DOHH2 (cell line): Measurements from ENCODE around the gene CTNNA2.

Experiments
- H3F3A ChIP-seq: fragments of 200-600 bp; sonication (generic), shearing (Covaris generic); 2 replicates; pipeline ENCODE4 v1.6.0; 2016; ENCODE audit warnings: antibody characterized with exemption, mild to moderate bottlenecking; ENCODE audit not compliant: control insufficient read depth, insufficient read depth
- H3K27ac ChIP-seq: fragments of 200-600 bp; sonication (generic); 2 replicates; pipeline ENCODE4 v1.5.1; 2014; ENCODE audit warnings: low read depth, mild to moderate bottlenecking, low read length, moderate library complexity
- H3K27me3 ChIP-seq: fragments of 200-600 bp; sonication (generic); 2 replicates; pipeline ENCODE4 v1.6.1; 2014; ENCODE audit warnings: mild to moderate bottlenecking, low read length, mixed read lengths; ENCODE audit not compliant: control insufficient read depth
- H3K36me3 ChIP-seq: fragments of 200-600 bp; sonication (generic); 2 replicates; pipeline ENCODE4 v1.6.1; 2014; ENCODE audit warnings: mild to moderate bottlenecking, low read length, moderate library complexity, mixed read lengths; ENCODE audit not compliant: control insufficient read depth
- H3K4me1 ChIP-seq: fragments of 200-600 bp; sonication (generic); 2 replicates; pipeline ENCODE4 v1.6.1; 2014; ENCODE audit warnings: mild to moderate bottlenecking, low read length, mixed read lengths; ENCODE audit not compliant: control insufficient read depth
- H3K4me2 ChIP-seq: fragments of 200-600 bp; sonication (generic); 2 replicates; pipeline ENCODE4 v1.6.0; 2014; ENCODE audit warnings: mild to moderate bottlenecking, low read length, moderate library complexity
- H3K4me3 ChIP-seq: fragments of 200-600 bp; sonication (generic); 2 replicates; pipeline ENCODE4 v1.5.1; 2014; ENCODE audit warnings: mild to moderate bottlenecking, low read length, mixed read lengths
- H3K79me2 ChIP-seq: fragments of 200-600 bp; sonication (generic); 2 replicates; pipeline ENCODE4 v1.6.1; 2014; ENCODE audit warnings: mild to moderate bottlenecking, low read length, mixed read lengths; ENCODE audit not compliant: control insufficient read depth
- H3K9me2 ChIP-seq: fragments of 200-600 bp; sonication (generic); replicated peaks from 2 replicates; pipeline ENCODE4 v1.6.1; 2014; ENCODE audit warnings: mild to moderate bottlenecking, low read length, mixed read lengths; ENCODE audit not compliant: control insufficient read depth
- H3K9me3 ChIP-seq: fragments of 200-600 bp; sonication (generic); 2 replicates; pipeline ENCODE4 v1.6.1; 2014; ENCODE audit warnings: antibody characterized with exemption, low read length, mixed read lengths; ENCODE audit not compliant: control insufficient read depth, insufficient read depth
- H4K20me1 ChIP-seq: fragments of 200-600 bp; sonication (generic); 2 replicates; pipeline ENCODE4 v1.6.0; 2014; ENCODE audit warnings: low read depth, mild to moderate bottlenecking, antibody characterized with exemption, low read length, moderate library complexity; ENCODE audit not compliant: control insufficient read depth, insufficient read depth
- EZH2phosphoT487 ChIP-seq: fragments of 200-600 bp; sonication (generic); IDR thresholded peaks from 2 replicates; pipeline ENCODE4 v1.6.1; 2017; ENCODE audit warnings: borderline replicate concordance, mild to moderate bottlenecking, antibody characterized with exemption, low read length, moderate library complexity, mixed read lengths
- TF ChIP-seq, protein P1 (sequence below): fragments of 200-600 bp; sonication (generic); IDR thresholded peaks from one replicate; pipeline ENCODE4 v1.5.1; 2014; ENCODE audit warnings: antibody characterized with exemption, mild to moderate bottlenecking, low read depth, low read length; ENCODE audit not compliant: poor library complexity, severe bottlenecking

Gene CTNNA2

DNA sequence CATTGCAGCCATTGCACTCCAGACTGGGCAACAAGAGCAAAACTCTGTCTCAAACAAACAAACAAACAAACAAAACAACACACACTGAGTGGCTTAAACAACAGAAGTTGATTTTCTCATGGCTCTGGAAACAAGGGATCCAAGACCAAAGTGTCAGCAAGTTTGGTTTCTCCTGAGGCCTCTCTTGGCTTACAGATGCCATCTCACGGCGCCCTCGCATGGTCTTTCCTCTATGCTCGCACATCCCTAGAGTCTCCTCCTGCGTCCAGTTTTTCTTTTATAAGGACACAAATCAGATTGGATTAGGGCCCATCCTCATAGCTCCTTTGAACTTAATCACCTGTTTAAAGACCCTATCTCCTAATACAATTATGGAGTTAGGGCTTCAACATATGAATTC is 925.1 kb downstream of the CTNNA2 start:
- Histone ChIP-seq H3K27ac (no peak overlapping the region), H3K36me3 (no peaks in the 10 kb centered on the region), H3K4me1 (no peaks in the 10 kb centered on the region), H3K79me2 (no peaks in the 10 kb centered on the region), H3K9me3 (no peaks in the 10 kb centered on the region), H4K20me1 (no peaks in the 10 kb centered on the region), H3F3A (no peaks in the 10 kb centered on the region), H3K4me2 (no peak overlapping the region), H3K4me3 (no peak overlapping the region), H3K9me2 (no peaks in the 10 kb centered on the region), H3K27me3 (no peaks in the 10 kb centered on the region)
- no peak for TF ChIP-seq EZH2phosphoT487
- TF ChIP-seq, protein P1, sequence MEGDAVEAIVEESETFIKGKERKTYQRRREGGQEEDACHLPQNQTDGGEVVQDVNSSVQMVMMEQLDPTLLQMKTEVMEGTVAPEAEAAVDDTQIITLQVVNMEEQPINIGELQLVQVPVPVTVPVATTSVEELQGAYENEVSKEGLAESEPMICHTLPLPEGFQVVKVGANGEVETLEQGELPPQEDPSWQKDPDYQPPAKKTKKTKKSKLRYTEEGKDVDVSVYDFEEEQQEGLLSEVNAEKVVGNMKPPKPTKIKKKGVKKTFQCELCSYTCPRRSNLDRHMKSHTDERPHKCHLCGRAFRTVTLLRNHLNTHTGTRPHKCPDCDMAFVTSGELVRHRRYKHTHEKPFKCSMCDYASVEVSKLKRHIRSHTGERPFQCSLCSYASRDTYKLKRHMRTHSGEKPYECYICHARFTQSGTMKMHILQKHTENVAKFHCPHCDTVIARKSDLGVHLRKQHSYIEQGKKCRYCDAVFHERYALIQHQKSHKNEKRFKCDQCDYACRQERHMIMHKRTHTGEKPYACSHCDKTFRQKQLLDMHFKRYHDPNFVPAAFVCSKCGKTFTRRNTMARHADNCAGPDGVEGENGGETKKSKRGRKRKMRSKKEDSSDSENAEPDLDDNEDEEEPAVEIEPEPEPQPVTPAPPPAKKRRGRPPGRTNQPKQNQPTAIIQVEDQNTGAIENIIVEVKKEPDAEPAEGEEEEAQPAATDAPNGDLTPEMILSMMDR = no peak

DNA sequence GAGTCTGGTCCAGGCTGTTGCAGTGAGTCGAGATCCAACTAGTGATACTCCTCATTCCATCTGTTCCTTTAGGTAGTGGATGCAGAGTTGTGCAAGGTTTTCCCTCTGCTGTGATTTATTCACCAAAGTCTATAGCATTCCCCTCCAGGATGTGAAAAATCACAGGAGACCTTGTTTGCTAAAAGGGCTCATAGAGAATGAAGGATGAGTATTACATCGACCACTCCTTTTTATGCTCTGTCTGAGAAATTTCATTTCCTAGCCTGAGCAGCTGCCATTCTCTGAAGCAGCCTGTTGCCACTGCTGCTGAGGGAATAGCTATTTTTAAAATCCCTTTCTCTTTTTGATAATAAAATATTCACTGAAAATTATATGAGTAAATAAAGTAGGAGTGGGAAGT is 925.8 kb downstream of the CTNNA2 start:
- H3K79me2 ChIP-seq = no peaks in the 10 kb centered on the region
- no peak for TF ChIP-seq EZH2phosphoT487
- TF ChIP-seq, protein P1 = no peak
- no peaks in the 10 kb centered on the region for H3K4me1 ChIP-seq
- no peaks in the 10 kb centered on the region for H3K27me3 ChIP-seq
- no peaks in the 10 kb centered on the region for H4K20me1 ChIP-seq
- no peak overlapping the region for H3K4me2 ChIP-seq
- H3K27ac ChIP-seq = no peak overlapping the region
- H3K9me2 ChIP-seq = no peaks in the 10 kb centered on the region
- H3K4me3 ChIP-seq = no peak overlapping the region
- no peaks in the 10 kb centered on the region for H3K9me3 ChIP-seq
- H3K36me3 ChIP-seq = no peaks in the 10 kb centered on the region
- H3F3A ChIP-seq = no peaks in the 10 kb centered on the region

DNA sequence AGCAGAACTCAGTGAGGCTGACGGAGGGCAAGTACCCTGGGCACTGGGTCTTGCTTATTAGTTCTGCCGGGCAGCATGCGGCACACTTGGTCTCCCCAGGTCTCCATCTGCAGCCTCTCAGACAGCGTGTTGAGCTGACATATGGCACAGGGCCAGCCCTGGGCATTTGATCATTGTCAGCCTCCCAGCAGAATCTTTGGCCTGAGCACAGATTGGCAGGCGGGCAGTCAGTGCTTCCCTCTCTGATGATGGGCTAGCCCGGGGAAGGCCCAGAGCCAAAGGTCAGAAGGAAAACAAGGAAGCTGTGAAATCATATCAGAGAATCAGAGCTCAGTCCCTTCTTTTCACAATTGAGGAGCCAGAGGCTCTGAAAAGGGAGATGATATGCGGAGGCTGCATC is 941.8 kb downstream of the CTNNA2 start:
- Histone ChIP-seq H3K9me2 (no peaks in the 10 kb centered on the region), H3K27ac (no peak overlapping the region), H3K27me3 (no peaks in the 10 kb centered on the region), H3K4me3 (no peak overlapping the region), H3K9me3 (no peaks in the 10 kb centered on the region), H3K4me2 (no peak overlapping the region), H3K36me3 (no peaks in the 10 kb centered on the region), H3K79me2 (no peaks in the 10 kb centered on the region), H4K20me1 (no peaks in the 10 kb centered on the region), H3F3A (no peaks in the 10 kb centered on the region), H3K4me1 (no peaks in the 10 kb centered on the region)
- TF ChIP-seq EZH2phosphoT487 = no peak

DNA sequence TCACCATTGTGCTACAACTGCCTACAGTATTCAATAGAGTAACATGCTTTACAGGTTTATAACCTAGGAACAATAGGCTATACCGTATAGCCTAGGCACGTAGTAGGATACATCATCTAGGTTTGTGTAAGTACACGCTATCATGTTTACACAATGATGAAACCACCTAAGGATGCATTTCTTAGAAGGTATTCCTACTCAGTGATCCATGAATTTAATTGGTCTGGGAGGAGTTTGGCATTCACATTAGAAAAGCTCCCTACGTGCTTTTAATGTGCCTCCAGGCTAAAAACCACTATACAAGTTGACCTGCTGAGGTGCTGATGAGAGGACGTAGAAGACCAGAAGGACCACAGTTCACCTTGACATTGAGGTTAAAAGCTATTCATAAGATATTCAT is 946.2 kb downstream of the CTNNA2 start:
- H4K20me1 ChIP-seq = no peaks in the 10 kb centered on the region

More for the DNA sequence above, 946.2 kb downstream of the CTNNA2 start:
- H3F3A ChIP-seq = no peaks in the 10 kb centered on the region
- TF ChIP-seq, protein P1 = no peak
- no peak for TF ChIP-seq EZH2phosphoT487
- H3K27ac ChIP-seq = no peak overlapping the region
- H3K79me2 ChIP-seq = no peaks in the 10 kb centered on the region
- no peaks in the 10 kb centered on the region for H3K9me2 ChIP-seq
- no peaks in the 10 kb centered on the region for H3K4me1 ChIP-seq
- no peaks in the 10 kb centered on the region for H3K27me3 ChIP-seq
- H3K36me3 ChIP-seq = no peaks in the 10 kb centered on the region
- no peaks in the 10 kb centered on the region for H3K9me3 ChIP-seq
- no peak overlapping the region for H3K4me3 ChIP-seq
- H3K4me2 ChIP-seq = no peak overlapping the region
